ENCODE results near the gene DNAJC18. TPM values are rescaled to one million over a fixed set of nuclear protein-coding genes. Genes with fewer than 3 reads are reported as not detected.

Gene DNAJC18
- total and polyA plus RNA-seq, 2 of the 8 experiments (the other 6 are each of a cell fraction or from before 2014, with no cell fraction given), result 7.8 to 29.2 TPM

DNA sequence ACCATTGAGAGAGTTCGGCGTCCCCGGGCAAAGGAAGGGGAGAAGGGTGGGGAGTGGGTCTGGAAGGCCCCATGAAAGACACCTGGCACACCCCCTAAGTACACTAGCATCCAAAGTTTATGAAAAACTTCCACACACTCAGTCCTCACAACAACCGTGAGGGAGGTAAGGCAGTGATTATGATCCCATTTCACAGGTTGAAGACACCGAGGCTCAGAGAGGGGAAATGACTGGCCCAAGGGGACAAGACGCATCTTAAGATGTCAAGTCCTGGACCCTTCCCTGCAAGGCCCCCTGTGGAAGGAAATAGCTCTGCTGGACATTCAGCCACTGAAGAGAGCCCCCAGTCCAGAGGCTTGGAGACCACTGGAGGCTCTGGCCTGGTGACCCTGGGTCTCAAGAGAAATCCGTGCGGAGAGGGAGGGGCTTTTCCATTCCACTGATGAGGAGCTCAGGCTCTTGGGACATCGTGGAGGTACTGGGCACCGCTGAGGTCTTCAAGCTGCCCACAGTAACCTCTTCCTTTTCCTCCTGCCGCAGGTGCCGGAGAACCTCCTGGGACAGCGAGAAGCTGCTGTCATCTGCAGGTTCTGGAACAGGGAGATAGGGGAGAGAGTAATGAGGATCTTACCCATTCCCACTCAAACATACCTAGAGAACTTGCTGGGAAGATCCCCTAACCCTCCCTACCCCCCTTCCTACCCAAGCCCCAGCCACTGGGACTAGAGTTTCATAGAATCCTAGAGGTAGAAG lies 36.7 kb upstream of the DNAJC18 start:
- no peak overlapping the region for H2BK5ac ChIP-seq (ENCODE audit: low read depth, low read length)
- WGBS, 2 experiments (ENCODE audit: extremely low coverage in 1 of 2, insufficient coverage in 1 of 2, insufficient read length in 1 of 2, insufficient replicate concordance in 2 of 2, low coverage in 1 of 2, low lambda C conversion rate in 2 of 2, missing lambda C conversion rate in 1 of 2), result 90% methylated on average over 10 of the region's 13 CpGs; no CpG with 5 or more reads in 1 of the 2 experiments
- H3K9ac ChIP-seq (replicated peaks in 1 of 4; ENCODE audit: extremely low read depth in 1 of 4, low read depth in 3 of 4, low read length in 3 of 4), result no peak overlapping the region
- no peaks in the 10 kb centered on the region for H3K79me2 ChIP-seq (ENCODE audit: control insufficient read depth in 1 of 2, insufficient read depth in 2 of 2, low read length in 2 of 2)
- no peak overlapping the region for H2BK20ac ChIP-seq (ENCODE audit: low read length)
- H3K18ac ChIP-seq (ENCODE audit: extremely low read depth, low read length), result no peak overlapping the region
- H3K23ac ChIP-seq (ENCODE audit: insufficient read length), result no peak overlapping the region
- H3K79me1 ChIP-seq (ENCODE audit: low read depth, low read length), result no peaks in the 10 kb centered on the region
- H3K9me3 ChIP-seq (ENCODE audit: insufficient read depth in 2 of 2, low read depth in 1 of 2, low read length in 1 of 2), result no peaks in the 10 kb centered on the region
- H2BK12ac ChIP-seq (ENCODE audit: low read depth, low read length), result no peak overlapping the region
- no peak for FAIRE-seq
- H3K4me1 ChIP-seq (replicated peaks in 1 of 4; ENCODE audit: control insufficient read depth in 3 of 4, insufficient read depth in 4 of 4, low read length in 3 of 4), result peaks cover 6 to 30% (median 15%) of the 10 kb centered on the region in 4 experiments
- no peak overlapping the region for H3K4me3 ChIP-seq (ENCODE audit: extremely low read depth in 1 of 4, insufficient read depth in 2 of 4, low read depth in 3 of 4, low read length in 4 of 4)
- ChIA-PET CTCF (ENCODE audit: partially characterized antibody) (interaction anchor here (0.7 to 1.4 kb wide), 4 partner anchors 21 to 65 kb away, joined by 3 to 4 read pairs (median 4); no protein-coding TSS in a partner anchor), POLR2A (ENCODE audit: partially characterized antibody) (interaction anchor here (0.7 kb wide), 1 partner anchor 10 kb away, joined by 3 read pairs; no protein-coding TSS in a partner anchor)
- no peak overlapping the region for H3K56ac ChIP-seq (replicated peaks; ENCODE audit: insufficient read length, low read depth, low read length)
- H3K27me3 ChIP-seq (replicated peaks in 1 of 4; ENCODE audit: control insufficient read depth in 3 of 4, extremely low read depth in 1 of 4, insufficient read depth in 3 of 4, low read length in 3 of 4), result 0 out of 7 replicates have a peak, but pooled peaks cover 0 to 2% (median 0%) of the 10 kb centered on the region in 4 experiments
- TF ChIP-seq YY1 (IDR thresholded peaks at IDR 0.05; ENCODE audit: low read depth, low read length) (no peak), KDM1A (IDR thresholded peaks at IDR 0.05; ENCODE audit: borderline replicate concordance, low read length) (0 out of 2 replicates have a peak, but pooled peaks have one; percentile 12)
- no peak overlapping the region for H2AFZ ChIP-seq (ENCODE audit: low read length)
- H2BK120ac ChIP-seq (replicated peaks; ENCODE audit: low read depth, low read length), result no peak overlapping the region
- H3K23me2 ChIP-seq (ENCODE audit: low read depth, low read length), result no peaks in the 10 kb centered on the region
- no peak overlapping the region for H3K14ac ChIP-seq (ENCODE audit: insufficient read length)
- H4K20me1 ChIP-seq (replicated peaks in 1 of 2; ENCODE audit: control insufficient read depth in 1 of 2, insufficient read depth in 2 of 2, low read length in 2 of 2), result no peaks in the 10 kb centered on the region
- H4K8ac ChIP-seq (ENCODE audit: extremely low read depth, insufficient read depth, low read length), result no peak overlapping the region
- no peak overlapping the region for H2AK5ac ChIP-seq (ENCODE audit: low read depth, low read length)
- no peak overlapping the region for H3K4me2 ChIP-seq (ENCODE audit: insufficient read depth in 1 of 2, low read depth in 2 of 2, low read length in 2 of 2)
- no peaks in the 10 kb centered on the region for H3K36me3 ChIP-seq (ENCODE audit: control insufficient read depth in 2 of 4, insufficient read depth in 4 of 4, low read length in 3 of 4)
- no peak overlapping the region for H4K5ac ChIP-seq (ENCODE audit: insufficient read length, low read depth, low read length)
- no peak overlapping the region for H4K91ac ChIP-seq (replicated peaks; ENCODE audit: insufficient read length, low read length)
- H3K27ac ChIP-seq (ENCODE audit: low read depth, low read length), result no peak overlapping the region
- no peak for DNase-seq (ENCODE audit: low read depth in 1 of 2, low spot score in 2 of 2)
- H2BK15ac ChIP-seq (ENCODE audit: low read length), result no peak overlapping the region
- H3K4ac ChIP-seq (replicated peaks; ENCODE audit: insufficient read length, low read depth, low read length), result no peak overlapping the region
